ENCODE results near the gene DNAJB1. TPM values are rescaled to one million over a fixed set of nuclear protein-coding genes. Genes with fewer than 3 reads are reported as not detected.

Gene DNAJB1
- polyA plus RNA-seq, 1 experiment = 88.3 TPM

DNA sequence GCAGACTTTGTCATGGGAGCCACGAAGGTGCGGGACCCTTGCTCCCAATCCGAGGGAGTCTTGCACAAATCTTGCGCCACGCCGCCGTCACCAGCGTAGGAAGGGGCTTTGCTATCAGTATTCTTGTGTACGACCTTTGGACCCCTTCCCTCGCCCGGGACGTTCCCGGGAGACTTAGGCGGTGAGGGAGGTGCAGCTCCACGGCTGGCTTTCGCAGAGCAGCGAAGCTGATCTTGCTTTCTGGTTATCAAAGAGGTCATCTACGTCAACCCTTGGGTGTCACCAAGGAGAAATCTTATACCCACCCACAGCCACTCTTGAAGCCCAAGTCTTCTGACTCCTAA is 11.8 kb upstream of the DNAJB1 start:
- no peak for DNase-seq (ENCODE audit: low read depth, low spot score)
- POLR2A ChIA-PET = no interaction called here
- peak overlapping the region; percentile 97 for H3K4me3 ChIP-seq (ENCODE audit: low read depth, low read length)
- CTCF ChIA-PET = no interaction called here
- H3K27ac ChIP-seq (ENCODE audit: low read depth, low read length) = peak overlapping the region; percentile 78
- H3K27me3 ChIP-seq (ENCODE audit: control insufficient read depth, insufficient read depth, low read length) = no peaks in the 10 kb centered on the region
- TF ChIP-seq, protein P1, sequence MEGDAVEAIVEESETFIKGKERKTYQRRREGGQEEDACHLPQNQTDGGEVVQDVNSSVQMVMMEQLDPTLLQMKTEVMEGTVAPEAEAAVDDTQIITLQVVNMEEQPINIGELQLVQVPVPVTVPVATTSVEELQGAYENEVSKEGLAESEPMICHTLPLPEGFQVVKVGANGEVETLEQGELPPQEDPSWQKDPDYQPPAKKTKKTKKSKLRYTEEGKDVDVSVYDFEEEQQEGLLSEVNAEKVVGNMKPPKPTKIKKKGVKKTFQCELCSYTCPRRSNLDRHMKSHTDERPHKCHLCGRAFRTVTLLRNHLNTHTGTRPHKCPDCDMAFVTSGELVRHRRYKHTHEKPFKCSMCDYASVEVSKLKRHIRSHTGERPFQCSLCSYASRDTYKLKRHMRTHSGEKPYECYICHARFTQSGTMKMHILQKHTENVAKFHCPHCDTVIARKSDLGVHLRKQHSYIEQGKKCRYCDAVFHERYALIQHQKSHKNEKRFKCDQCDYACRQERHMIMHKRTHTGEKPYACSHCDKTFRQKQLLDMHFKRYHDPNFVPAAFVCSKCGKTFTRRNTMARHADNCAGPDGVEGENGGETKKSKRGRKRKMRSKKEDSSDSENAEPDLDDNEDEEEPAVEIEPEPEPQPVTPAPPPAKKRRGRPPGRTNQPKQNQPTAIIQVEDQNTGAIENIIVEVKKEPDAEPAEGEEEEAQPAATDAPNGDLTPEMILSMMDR (IDR thresholded peaks at IDR 0.05; ENCODE audit: low read depth, low read length) = no peak
- H3K9me3 ChIP-seq (ENCODE audit: control insufficient read depth, insufficient read depth, low read length) = no peaks in the 10 kb centered on the region

DNA sequence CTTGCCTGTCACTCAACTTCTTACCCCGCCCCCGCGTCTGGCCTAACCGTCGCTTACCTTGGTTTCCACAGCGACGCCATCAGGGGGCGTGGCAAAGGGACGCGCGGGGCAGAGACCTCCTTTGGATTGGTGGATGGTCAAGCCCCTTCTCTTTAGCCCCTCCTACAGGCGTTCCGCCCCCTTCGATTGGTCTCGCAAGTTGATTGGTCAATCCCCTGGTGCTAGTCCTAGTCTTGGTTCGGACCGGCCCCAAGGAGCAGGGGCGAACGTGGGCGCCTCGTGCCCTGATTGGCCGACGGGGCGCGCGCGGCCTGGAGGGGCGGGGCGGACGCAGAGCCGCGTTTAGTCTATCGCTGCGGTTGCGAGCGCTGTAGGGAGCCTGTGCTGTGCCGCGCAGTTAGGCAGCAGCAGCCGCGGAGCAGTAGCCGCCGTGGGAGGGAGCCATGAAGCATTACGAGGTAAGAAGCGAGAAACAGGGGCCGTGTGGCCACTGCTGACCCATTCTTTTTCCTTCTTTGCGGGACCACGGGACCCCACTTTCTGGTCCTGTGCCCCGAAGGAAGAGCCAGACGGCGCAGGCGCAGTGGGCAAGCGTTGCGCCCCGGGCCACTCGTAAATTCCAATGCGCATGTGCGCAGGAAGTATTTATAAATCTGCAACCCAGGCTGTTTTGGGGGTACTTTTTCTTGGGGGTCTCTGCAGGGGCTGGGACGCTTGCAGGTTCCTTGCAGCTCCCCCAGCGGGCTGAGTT is 11.2 kb upstream of the DNAJB1 start, which contains the start of gene TECR:
Gene TECR, plus strand, starts transcription at position 341 of the 751 bp plus-strand sequence. Its CDS starts 103 bp downstream, at position 444.
- Histone ChIP-seq H3K9me3 (ENCODE audit: control insufficient read depth, insufficient read depth, low read length) (no peaks in the 10 kb centered on the region), H3K27me3 (ENCODE audit: control insufficient read depth, insufficient read depth, low read length) (no peaks in the 10 kb centered on the region), H3K27ac (ENCODE audit: low read depth, low read length) (peak within 1 kb of the TSS; percentile 78), H3K4me3 (ENCODE audit: low read depth, low read length) (peak within 1 kb of the TSS; percentile 97)
- peak; percentile 100 for DNase-seq (ENCODE audit: low read depth, low spot score)
- CTCF ChIA-PET = no interaction called here
- POLR2A ChIA-PET = no interaction called here
- TF ChIP-seq, protein P1 (IDR thresholded peaks at IDR 0.05; ENCODE audit: low read depth, low read length) = no peak

DNA sequence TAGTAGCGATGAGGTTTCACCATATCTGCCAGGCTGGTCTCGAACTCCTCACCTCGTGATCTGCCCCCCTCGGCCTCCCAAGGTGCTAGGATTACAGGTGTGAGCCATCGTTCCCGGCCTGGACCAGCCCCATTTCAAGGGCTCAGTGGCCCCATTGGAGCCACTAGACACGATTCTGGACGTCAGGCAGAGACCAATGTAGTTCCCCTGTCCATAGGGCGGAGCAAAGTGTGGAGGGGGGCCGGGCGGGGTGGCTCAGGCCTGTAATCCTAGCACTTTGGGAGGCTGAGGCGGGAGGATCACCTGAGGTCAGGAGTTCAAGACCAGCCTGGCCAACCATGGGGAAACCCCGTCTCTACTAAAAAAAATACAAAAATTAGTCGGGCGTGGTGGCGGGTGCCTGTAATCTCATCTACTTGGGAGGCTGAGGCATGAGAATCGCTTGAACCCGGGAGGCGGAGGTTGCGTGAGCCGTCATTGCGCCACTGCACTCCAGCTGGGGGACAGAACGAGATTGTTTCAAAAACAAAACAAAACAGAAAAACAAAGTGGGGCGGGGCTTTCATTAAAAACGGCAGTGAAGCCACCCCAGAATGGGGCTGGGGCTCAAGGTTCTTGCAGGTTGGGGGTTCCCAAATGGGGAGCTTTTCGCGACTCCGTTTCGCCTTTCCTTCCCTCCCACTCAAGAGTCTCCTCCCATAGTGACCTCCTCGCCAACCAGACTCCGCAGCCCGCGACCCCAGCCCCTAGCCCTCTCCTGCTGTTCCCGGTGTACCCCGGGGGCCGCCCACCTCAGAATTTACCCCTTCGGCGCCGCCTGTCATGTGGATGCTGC is 10.4 kb upstream of the DNAJB1 start:
- Histone ChIP-seq H3K27ac (ENCODE audit: low read depth, low read length) (peak overlapping the region; percentile 21), H3K9me3 (ENCODE audit: control insufficient read depth, insufficient read depth, low read length) (no peaks in the 10 kb centered on the region), H3K27me3 (ENCODE audit: control insufficient read depth, insufficient read depth, low read length) (no peaks in the 10 kb centered on the region), H3K4me3 (ENCODE audit: low read depth, low read length) (peak overlapping the region; percentile 71)
- no peak for DNase-seq (ENCODE audit: low read depth, low spot score)
- TF ChIP-seq, protein P1 (IDR thresholded peaks at IDR 0.05; ENCODE audit: low read depth, low read length) = no peak
- ChIA-PET CTCF (interaction anchor here (0.6 kb wide), 1 partner anchor 56 kb away, joined by 3 read pairs; no protein-coding TSS in a partner anchor), POLR2A (interaction anchor here (1.3 kb wide), 1 partner anchor 10 kb away, joined by 6 read pairs; the partner anchor contains the start of gene DNAJB1)

GRCh38 chr19:14526423-14526822 is 8.2 kb upstream of the DNAJB1 start:
- Histone ChIP-seq H3K4me3 (ENCODE audit: low read depth, low read length) (no peak overlapping the region), H3K27me3 (ENCODE audit: control insufficient read depth, insufficient read depth, low read length) (no peaks in the 10 kb centered on the region), H3K27ac (ENCODE audit: low read depth, low read length) (no peak overlapping the region), H3K9me3 (ENCODE audit: control insufficient read depth, insufficient read depth, low read length) (no peaks in the 10 kb centered on the region)
- POLR2A ChIA-PET = interaction anchor here (0.5 kb wide), 1 partner anchor 28 kb away, joined by 3 read pairs; no protein-coding TSS in a partner anchor
- TF ChIP-seq, protein P1 (IDR thresholded peaks at IDR 0.05; ENCODE audit: low read depth, low read length) = no peak
- DNase-seq (ENCODE audit: low read depth, low spot score) = no peak
- CTCF ChIA-PET = interaction anchor here (1.7 kb wide), 1 partner anchor 30 kb away, joined by 6 read pairs; no protein-coding TSS in a partner anchor
